GM23248 (cell line): ENCODE results near the gene GBF1.
"Not testable (repeated sequence)": the region's sequence is repeated elsewhere in the genome, so short reads cannot be mapped to it uniquely, and the experiment has no call there.

Experiments
- EZH2 ChIP-seq: fragments of 200-600 bp; sonication (generic); IDR thresholded peaks from 2 replicates; pipeline ENCODE4 v1.6.1; 2018; ENCODE audit warnings: antibody characterized with exemption, mild to moderate bottlenecking; ENCODE audit not compliant: insufficient read depth, poor library complexity, severe bottlenecking
- EZH2phosphoT487 ChIP-seq: fragments of 200-600 bp; sonication (generic); IDR thresholded peaks from 2 replicates; pipeline ENCODE4 v1.6.1; 2018; ENCODE audit warnings: antibody characterized with exemption, moderate library complexity, mild to moderate bottlenecking, low read depth; ENCODE audit not compliant: insufficient read depth

GRCh38 chr10:102308318-102308717 is 63.0 kb downstream of the GBF1 start:
- TF ChIP-seq EZH2, EZH2phosphoT487: not testable (repeated sequence)
